H1 (cell line): ENCODE results near the gene CPXM1. TPM values are rescaled to one million over a fixed set of nuclear protein-coding genes. Genes with fewer than 3 reads are reported as not detected.

ENCODE experiments used
- CTCF ChIA-PET: fragments of 300-600 bp; sonication (Branson Sonifier 250); formaldehyde crosslinking; loops from one replicate; lab custom pipeline; 2021; ENCODE audit not compliant: partially characterized antibody; lab: Charles Lee
- POLR2A ChIA-PET: fragments of 300-600 bp; sonication (Branson Sonifier 250); formaldehyde crosslinking; loops from one replicate; lab custom pipeline; 2021; ENCODE audit warnings: inconsistent platforms; ENCODE audit not compliant: partially characterized antibody; lab: Charles Lee
- DNase-seq, 2 experiments: peaks; one replicate each; pipeline versions ENCODE4 v3.0.0 to v3.0.0-alpha.2; 2010 to 2022; ENCODE audit warnings: low spot score in 2 of 2, low read depth in 1 of 2, mixed read lengths in 1 of 2
- FAIRE-seq: peaks from 2 replicates; lab custom pipeline; 2011; peaks lifted over from hg19 to GRCh38; lab: Jason Lieb, UNC
- H2AFZ ChIP-seq: 2 replicates; pipeline ENCODE4 v1.8.1; 2012; ENCODE audit warnings: low read length, inconsistent platforms
- H2AK5ac ChIP-seq: 2 replicates; pipeline ENCODE4 v1.6.1; 2013; ENCODE audit warnings: low read depth, low read length
- H2BK120ac ChIP-seq: replicated peaks from 2 replicates; pipeline ENCODE3; 2013; ENCODE audit warnings: low read depth, low read length, inconsistent platforms
- H2BK12ac ChIP-seq: 2 replicates; pipeline ENCODE4 v1.6.1; 2013; ENCODE audit warnings: low read depth, low read length
- H2BK15ac ChIP-seq: 2 replicates; pipeline ENCODE4 v1.6.1; 2013; ENCODE audit warnings: low read length
- H2BK20ac ChIP-seq: 2 replicates; pipeline ENCODE4 v1.6.1; 2013; ENCODE audit warnings: low read length
- H2BK5ac ChIP-seq: 2 replicates; pipeline ENCODE4 v1.6.1; 2013; ENCODE audit warnings: low read depth, low read length
- H3K14ac ChIP-seq: 2 replicates; pipeline ENCODE4 v1.6.1; 2013; ENCODE audit warnings: inconsistent platforms; ENCODE audit not compliant: insufficient read length
- H3K18ac ChIP-seq: 2 replicates; pipeline ENCODE4 v1.6.1; 2013; ENCODE audit warnings: low read length; ENCODE audit errors: extremely low read depth
- H3K23ac ChIP-seq: 2 replicates; pipeline ENCODE4 v1.6.1; 2013; ENCODE audit warnings: inconsistent platforms; ENCODE audit not compliant: insufficient read length
- H3K23me2 ChIP-seq: 2 replicates; pipeline ENCODE4 v1.6.1; 2013; ENCODE audit warnings: low read depth, low read length
- H3K27ac ChIP-seq: 2 replicates; pipeline ENCODE4 v1.6.1; 2011; ENCODE audit warnings: low read depth, low read length, inconsistent platforms
- H3K27me3 ChIP-seq, 4 experiments: replicated peaks in 1 of 4; 1 replicate in 1 of 4; 2 replicates in 3 of 4; pipeline versions ENCODE4 v1.6.1 to v1.8.1; 2011 to 2013; ENCODE audit warnings: low read length in 3 of 4, mild to moderate bottlenecking in 3 of 4, inconsistent platforms in 2 of 4, mixed read lengths in 2 of 4, moderate library complexity in 1 of 4; ENCODE audit not compliant: control insufficient read depth in 3 of 4, insufficient read depth in 3 of 4; ENCODE audit errors: extremely low read depth in 1 of 4
- H3K36me3 ChIP-seq, 4 experiments: 2 replicates each; pipeline versions ENCODE4 v1.6.1 to v1.8.1; 2011 to 2013; ENCODE audit warnings: mild to moderate bottlenecking in 4 of 4, low read length in 3 of 4, moderate library complexity in 2 of 4, control low read depth in 1 of 4, inconsistent platforms in 1 of 4; ENCODE audit not compliant: insufficient read depth in 4 of 4, control insufficient read depth in 2 of 4
- H3K4ac ChIP-seq: replicated peaks from 2 replicates; pipeline ENCODE3; 2013; ENCODE audit warnings: low read length, low read depth, mixed read lengths, inconsistent platforms; ENCODE audit not compliant: insufficient read length
- H3K4me1 ChIP-seq, 4 experiments: replicated peaks in 1 of 4; 1 replicate in 1 of 4; 2 replicates in 3 of 4; pipeline versions ENCODE4 v1.6.1 to v1.8.1; 2011 to 2013; ENCODE audit warnings: low read length in 3 of 4, inconsistent platforms in 2 of 4, mixed read lengths in 1 of 4; ENCODE audit not compliant: insufficient read depth in 4 of 4, control insufficient read depth in 3 of 4
- H3K4me2 ChIP-seq, 2 experiments: 2 replicates each; pipeline versions ENCODE4 v1.6.1 to v1.8.1; 2011 to 2013; ENCODE audit warnings: low read depth in 2 of 2, low read length in 2 of 2, control low read depth in 1 of 2, inconsistent platforms in 1 of 2, mild to moderate bottlenecking in 1 of 2; ENCODE audit not compliant: insufficient read depth in 1 of 2
- H3K4me3 ChIP-seq, 4 experiments: fragments of 200-600, 300-600 bp in 1 of 4; sonication (generic), shearing (Covaris generic), sonication (Bioruptor Twin) in 1 of 4; 2 replicates each; pipeline versions ENCODE4 v1.5.1 to v1.8.1; 2011 to 2016; ENCODE audit warnings: low read length in 4 of 4, low read depth in 3 of 4, control low read depth in 2 of 4, inconsistent platforms in 2 of 4, mild to moderate bottlenecking in 2 of 4, mixed read lengths in 1 of 4, moderate library complexity in 1 of 4; ENCODE audit not compliant: insufficient read depth in 2 of 4; ENCODE audit errors: extremely low read depth in 1 of 4
- H3K56ac ChIP-seq: replicated peaks from 2 replicates; pipeline ENCODE3; 2013; ENCODE audit warnings: low read depth, mild to moderate bottlenecking, mixed read lengths, low read length, inconsistent platforms; ENCODE audit not compliant: insufficient read length
- H3K79me1 ChIP-seq: 2 replicates; pipeline ENCODE4 v1.6.1; 2013; ENCODE audit warnings: low read depth, low read length, control low read depth
- H3K79me2 ChIP-seq, 2 experiments: 2 replicates each; pipeline versions ENCODE4 v1.6.1 to v1.8.1; 2012 to 2013; ENCODE audit warnings: low read length in 2 of 2, mild to moderate bottlenecking in 2 of 2, inconsistent platforms in 1 of 2; ENCODE audit not compliant: insufficient read depth in 2 of 2, control insufficient read depth in 1 of 2
- H3K9ac ChIP-seq, 4 experiments: replicated peaks in 1 of 4; 1 replicate in 1 of 4; 2 replicates in 3 of 4; pipeline versions ENCODE4 v1.6.1 to v1.8.1; 2011 to 2013; ENCODE audit warnings: low read depth in 3 of 4, low read length in 3 of 4, control low read depth in 2 of 4, mild to moderate bottlenecking in 2 of 4, moderate library complexity in 2 of 4, inconsistent platforms in 1 of 4; ENCODE audit errors: extremely low read depth in 1 of 4
- H3K9me3 ChIP-seq, 2 experiments: 2 replicates each; pipeline versions ENCODE4 v1.6.1 to v1.8.1; 2012 to 2013; ENCODE audit warnings: mild to moderate bottlenecking in 2 of 2, moderate library complexity in 2 of 2, control low read depth in 1 of 2, inconsistent platforms in 1 of 2, low read depth in 1 of 2, low read length in 1 of 2, mixed read lengths in 1 of 2; ENCODE audit not compliant: insufficient read depth in 2 of 2
- H4K20me1 ChIP-seq, 2 experiments: replicated peaks in 1 of 2; 2 replicates each; pipeline versions ENCODE3 to v1.8.1; 2011 to 2013; ENCODE audit warnings: inconsistent platforms in 2 of 2, low read length in 2 of 2, mild to moderate bottlenecking in 1 of 2; ENCODE audit not compliant: insufficient read depth in 2 of 2, control insufficient read depth in 1 of 2
- H4K5ac ChIP-seq: 2 replicates; pipeline ENCODE4 v1.6.1; 2013; ENCODE audit warnings: low read length, low read depth, mixed read lengths, inconsistent platforms; ENCODE audit not compliant: insufficient read length
- H4K8ac ChIP-seq: 2 replicates; pipeline ENCODE4 v1.8.0; 2013; ENCODE audit warnings: mild to moderate bottlenecking, moderate library complexity, low read length, inconsistent platforms; ENCODE audit not compliant: insufficient read depth; ENCODE audit errors: extremely low read depth
- H4K91ac ChIP-seq: replicated peaks from 2 replicates; pipeline ENCODE3; 2013; ENCODE audit warnings: low read length, mixed read lengths, inconsistent platforms; ENCODE audit not compliant: insufficient read length
- CBX5 ChIP-seq: fragments of 300-800, 300-1000 bp; sonication (generic); IDR thresholded peaks from 2 replicates; pipeline ENCODE4 v1.7.1; 2016; ENCODE audit warnings: antibody characterized with exemption, low read length, low read depth
- CBX8 ChIP-seq: fragments of 300-800, 300-1000 bp; sonication (generic); IDR thresholded peaks from 2 replicates; pipeline ENCODE4 v1.7.1; 2016; ENCODE audit warnings: low read depth, low read length, borderline replicate concordance
- KDM4A ChIP-seq: IDR thresholded peaks from one replicate; pipeline ENCODE4 v1.7.1; 2012; ENCODE audit warnings: low read depth, mild to moderate bottlenecking, moderate library complexity, low read length, inconsistent platforms; ENCODE audit not compliant: severe bottlenecking
- RFX5 ChIP-seq: IDR thresholded peaks from 2 replicates; pipeline ENCODE4 v1.6.1; 2011; ENCODE audit warnings: low read depth, low read length, improper control_type of control experiment, borderline replicate concordance
- SIN3A ChIP-seq, 2 experiments: IDR thresholded peaks in 1 of 2; conservative IDR thresholded peaks in 1 of 2; 2 replicates each; pipeline ENCODE4 v1.6.1; 2011 to 2012; ENCODE audit warnings: low read length in 2 of 2, improper control_type of control experiment in 1 of 2, low read depth in 1 of 2, mild to moderate bottlenecking in 1 of 2
- TAF1 ChIP-seq: IDR thresholded peaks from 2 replicates; pipeline ENCODE4 v1.6.1; 2011; ENCODE audit warnings: mild to moderate bottlenecking, low read depth, low read length
- TBP ChIP-seq: IDR thresholded peaks from 2 replicates; pipeline ENCODE4 v1.6.1; 2011; ENCODE audit warnings: low read depth, low read length, improper control_type of control experiment
- WGBS, 2 experiments: shearing (Covaris generic) in 1 of 2; methylation state at CpG; one replicate each; pipeline versions ENCODE4 v1.1.6 to v1.1.7; 2013 to 2015; ENCODE audit warnings: low lambda C conversion rate in 2 of 2, mixed read lengths in 2 of 2, inconsistent platforms in 1 of 2, low coverage in 1 of 2, missing lambda C conversion rate in 1 of 2; ENCODE audit not compliant: insufficient replicate concordance in 2 of 2, insufficient coverage in 1 of 2, insufficient read length in 1 of 2; ENCODE audit errors: extremely low coverage in 1 of 2, missing lambda C conversion rate in 1 of 2; 5-methylcytosine and 5-hydroxymethylcytosine counted together
- long read RNA-seq, 2 experiments: library from RNA in 1 of 2; library from capped mRNA in 1 of 2; stranded (forward); transcript quantifications; one replicate each; pipeline ENCODE4 v2.0.0, GENCODE V29; 2021; ENCODE audit warnings: inconsistent platforms in 1 of 2
- polyA minus RNA-seq, 3 experiments: library from RNA; depleted of rRNA, polyadenylated mRNA; stranded (reverse); fragments of >200 nt; gene quantifications; 1 replicate in 2 of 3; 2 replicates in 1 of 3; pipeline ENCODE4 v1.2.3, GENCODE V29; 2011
- polyA plus RNA-seq, 7 experiments: library from polyadenylated mRNA; depleted of rRNA in 3 of 7; stranded (reverse) in 5 of 7; unstranded in 2 of 7; fragments of >200 nt in 5 of 7; fragments of 200-250 nt in 2 of 7; gene quantifications; 1 replicate in 5 of 7; 2 replicates in 1 of 7; 4 replicates in 1 of 7; pipeline versions ENCODE4 v1.2.1 to v1.2.3, GENCODE V29; 2011 to 2013; ENCODE audit warnings: missing spikeins in 2 of 7, mixed read lengths in 2 of 7
- total RNA-seq: library from RNA; stranded (reverse); fragmentation: NEBNext Ultra II Directional; extraction: Animal tissue kit (Norgen Biotek cat#: 25700); gene quantifications from 2 replicates; pipeline ENCODE4 v1.2.1, GENCODE V29; 2021

The CPXM1 gene
- total RNA-seq (28.8 and 31.3 TPM in 2 replicates), polyA plus RNA-seq (2011; rRNA removed) (81.9 and 90.9 TPM in 2 replicates), polyA minus RNA-seq (2011; rRNA and poly(A)+ RNA removed) (26.2 and 29.4 TPM in 2 replicates)
- polyA plus RNA-seq (2011; cell fraction: cytosol; rRNA removed), result 59.0 TPM
- polyA plus RNA-seq (2011; cell fraction: nucleus; rRNA removed), result 231 TPM
- 37.0 to 65.6 TPM (median 56.2 TPM) in 4 replicates for polyA plus RNA-seq (2012, experiment 1 of 2)
- 42.0 TPM for polyA plus RNA-seq (2012, experiment 2 of 2)
- polyA plus RNA-seq (2013, experiment 1 of 2), result 45.5 TPM
- 41.6 TPM for polyA plus RNA-seq (2013, experiment 2 of 2)
- polyA minus RNA-seq (2011; cell fraction: cytosol; rRNA and poly(A)+ RNA removed), result 18.1 TPM
- 25.0 TPM for polyA minus RNA-seq (2011; cell fraction: nucleus; rRNA and poly(A)+ RNA removed)
- long read RNA-seq, experiment 1, partial matches to known transcripts, result 12 of 19 reads
- long read RNA-seq, experiment 1, other reads (novel, unspliced or antisense), result 4 of 19 reads
- long read RNA-seq, experiment 2, result 0 reads

- Histone ChIP-seq H3K18ac (peak within 1 kb of the TSS; percentile 93), H3K23ac (peak within 1 kb of the TSS; percentile 97), H3K23me2 (peaks cover 17% of the 10 kb centered on the region), H4K20me1 (peaks cover 0 to 6% of the 10 kb centered on the region in 2 experiments), H2AFZ (peak within 1 kb of the TSS; percentile 95), H3K79me1 (no peaks in the 10 kb centered on the region; the same call in 1 of the 2 replicates), H3K56ac (peak within 1 kb of the TSS; percentile 87), H3K4me3 (peak within 1 kb of the TSS; percentile 73 to 96 (median 77)), H2BK15ac (peak within 1 kb of the TSS; percentile 81), H2AK5ac (peak within 1 kb of the TSS; percentile 68; the same call in 1 of the 2 replicates), H3K27me3 (peaks cover 30 to 49% (median 47%) of the 10 kb centered on the region in 4 experiments), H2BK5ac (peak within 1 kb of the TSS; percentile 79; the same call in 1 of the 2 replicates), H4K8ac (peak within 1 kb of the TSS; percentile 84), H3K14ac (no peak within 1 kb of the TSS), H4K5ac (peak within 1 kb of the TSS; percentile 87), H4K91ac (peak within 1 kb of the TSS; percentile 100), H2BK120ac (peak within 1 kb of the TSS; percentile 88), H3K9me3 (no peaks in the 10 kb centered on the region), H3K4me2 (peak within 1 kb of the TSS; percentile 97), H3K4ac (peak within 1 kb of the TSS; percentile 100), H2BK20ac (peak within 1 kb of the TSS; percentile 34; the same call in 1 of the 2 replicates), H3K27ac (no peak within 1 kb of the TSS), H3K9ac (peak within 1 kb of the TSS; percentile 16 to 60 (median 39); a peak in 6 of 7 replicates), H3K4me1 (peaks cover 0 to 27% (median 12%) of the 10 kb centered on the region in 4 experiments; a peak in 6 of 7 replicates), H3K36me3 (peaks cover 11 to 25% (median 18%) of the 10 kb centered on the region in 4 experiments; a peak in 6 of 8 replicates), H2BK12ac (peak within 1 kb of the TSS; percentile 85; the same call in 1 of the 2 replicates), H3K79me2 (no peaks in the 10 kb centered on the region)
- 2% methylated on average over 17 of the region's 52 CpGs; no CpG with 5 or more reads in 1 of the 2 experiments for WGBS, 2 experiments
- FAIRE-seq (peak; percentile 58), DNase-seq (peak in 1 of 2 experiments; percentile 83)
- POLR2A ChIA-PET, result interaction anchor here (0.6 to 2.3 kb wide), 8 partner anchors 11 to 331 kb away, joined by 3 to 14 read pairs (median 3); no protein-coding TSS in a partner anchor
- CTCF ChIA-PET, result interaction anchor here (0.6 to 1.8 kb wide), 15 partner anchors 10 to 277 kb away, joined by 3 to 9 read pairs (median 3); partner anchors contain the start of gene TMEM239
- TF ChIP-seq TBP (0 out of 2 replicates have a peak, but pooled peaks have one; percentile 48), SIN3A (conservative IDR thresholded peaks at IDR 0.05 in 1 of 2, IDR thresholded peaks at IDR 0.05 in 1 of 2; ENCODE audit: low read depth in 1 of 2, low read length in 2 of 2) (0 out of 4 replicates have a peak, but pooled peaks of 1 of the 2 experiments have one; percentile 22), TAF1 (0 out of 2 replicates have a peak, but pooled peaks have one; percentile 25), RFX5 (no peak), CBX8 (no peak), CBX5 (no peak), KDM4A (peak; percentile 92)
Measured at GRCh38 chr20:2800521-2801285, at the start of gene CPXM1. Gene CPXM1 (minus strand): TSS chr20:2800627. CDS start chr20:2800572, 55 bp downstream.
